Fibroblast of lung (primary cell): ENCODE measurements around the gene HDAC4. TPM values are rescaled to one million over a fixed set of nuclear protein-coding genes. Genes with fewer than 3 reads are reported as not detected.

ENCODE experiments used
- DNase-seq, 2 donors: peaks; one replicate each; pipeline versions ENCODE4 v3.0.0 to v3.0.0-alpha.2; 2010; ENCODE audit warnings: low read depth in 2 of 2
- H2AFZ ChIP-seq: 2 replicates; pipeline ENCODE4 v1.5.1; 2012; ENCODE audit warnings: low read length, control low read depth, inconsistent platforms
- H3K27ac ChIP-seq: 2 replicates; pipeline ENCODE4 v1.5.1; 2011; ENCODE audit warnings: low read length, control low read depth; ENCODE audit not compliant: insufficient read depth
- H3K27me3 ChIP-seq: 2 replicates; pipeline ENCODE4 v1.5.1; 2011; ENCODE audit warnings: mild to moderate bottlenecking, low read length; ENCODE audit not compliant: control insufficient read depth, insufficient read depth
- H3K36me3 ChIP-seq: 2 replicates; pipeline ENCODE4 v1.5.1; 2011; ENCODE audit warnings: low read length; ENCODE audit not compliant: control insufficient read depth, insufficient read depth
- H3K4me1 ChIP-seq: 2 replicates; pipeline ENCODE4 v1.5.1; 2011; ENCODE audit warnings: low read length; ENCODE audit not compliant: control insufficient read depth, insufficient read depth; ENCODE audit errors: extremely low read depth
- H3K4me2 ChIP-seq: 2 replicates; pipeline ENCODE4 v1.5.1; 2011; ENCODE audit warnings: low read length, control low read depth; ENCODE audit not compliant: insufficient read depth; ENCODE audit errors: extremely low read depth
- H3K4me3 ChIP-seq, 4 experiments: fragments of 200-600 bp in 1 of 4; sonication (generic) in 1 of 4; replicated peaks in 1 of 4; 2 replicates each; pipeline ENCODE4 v1.5.1; 2011 to 2016; ENCODE audit warnings: low read length in 4 of 4, low read depth in 3 of 4, mild to moderate bottlenecking in 3 of 4, control low read depth in 2 of 4, inconsistent platforms in 1 of 4, mixed read lengths in 1 of 4; ENCODE audit not compliant: insufficient read depth in 1 of 4; ENCODE audit errors: control extremely low read depth in 1 of 4
- H3K79me2 ChIP-seq: 2 replicates; pipeline ENCODE4 v1.5.1; 2012; ENCODE audit warnings: mild to moderate bottlenecking, low read length, inconsistent platforms; ENCODE audit not compliant: control insufficient read depth, insufficient read depth
- H3K9ac ChIP-seq: 2 replicates; pipeline ENCODE4 v1.5.1; 2011; ENCODE audit warnings: mild to moderate bottlenecking, low read length, control low read depth; ENCODE audit not compliant: insufficient read depth
- H3K9me3 ChIP-seq: 2 replicates; pipeline ENCODE4 v1.5.1; 2012; ENCODE audit warnings: low read depth, low read length; ENCODE audit not compliant: control insufficient read depth, insufficient read depth
- H4K20me1 ChIP-seq: 2 replicates; pipeline ENCODE4 v1.5.1; 2011; ENCODE audit warnings: low read length; ENCODE audit not compliant: control insufficient read depth, insufficient read depth; ENCODE audit errors: extremely low read depth
- CTCF ChIP-seq, 2 donors: IDR thresholded peaks in 1 of 2; conservative IDR thresholded peaks in 1 of 2; 1 replicate in 1 of 2; 2 replicates in 1 of 2; pipeline ENCODE4 v1.5.1; 2011 to 2012; ENCODE audit warnings: low read length in 2 of 2, control low read depth in 1 of 2, inconsistent platforms in 1 of 2, low read depth in 1 of 2, mild to moderate bottlenecking in 1 of 2
- EZH2 ChIP-seq: IDR thresholded peaks from 2 replicates; pipeline ENCODE4 v1.5.1; 2012; ENCODE audit warnings: low read length, control low read depth, mild to moderate bottlenecking; ENCODE audit errors: missing control alignments
- polyA plus RNA-seq, 2 donors: library from polyadenylated mRNA; depleted of rRNA in 1 of 2; stranded (reverse) in 1 of 2; unstranded in 1 of 2; fragments of >200 nt; gene quantifications; 2 replicates each; pipeline ENCODE4 v1.2.1, GENCODE V29; 2011 to 2012; ENCODE audit warnings: missing spikeins in 1 of 2
- total RNA-seq: library from RNA; depleted of rRNA; stranded (reverse); fragments of >200 nt; gene quantifications from 2 replicates; pipeline ENCODE4 v1.2.1, GENCODE V29; 2014

HDAC4 gene
- total and polyA plus RNA-seq, 2 donors (not counting 1 experiment from before 2014, with no cell fraction given), result 7.4 to 19.8 TPM

DNA sequence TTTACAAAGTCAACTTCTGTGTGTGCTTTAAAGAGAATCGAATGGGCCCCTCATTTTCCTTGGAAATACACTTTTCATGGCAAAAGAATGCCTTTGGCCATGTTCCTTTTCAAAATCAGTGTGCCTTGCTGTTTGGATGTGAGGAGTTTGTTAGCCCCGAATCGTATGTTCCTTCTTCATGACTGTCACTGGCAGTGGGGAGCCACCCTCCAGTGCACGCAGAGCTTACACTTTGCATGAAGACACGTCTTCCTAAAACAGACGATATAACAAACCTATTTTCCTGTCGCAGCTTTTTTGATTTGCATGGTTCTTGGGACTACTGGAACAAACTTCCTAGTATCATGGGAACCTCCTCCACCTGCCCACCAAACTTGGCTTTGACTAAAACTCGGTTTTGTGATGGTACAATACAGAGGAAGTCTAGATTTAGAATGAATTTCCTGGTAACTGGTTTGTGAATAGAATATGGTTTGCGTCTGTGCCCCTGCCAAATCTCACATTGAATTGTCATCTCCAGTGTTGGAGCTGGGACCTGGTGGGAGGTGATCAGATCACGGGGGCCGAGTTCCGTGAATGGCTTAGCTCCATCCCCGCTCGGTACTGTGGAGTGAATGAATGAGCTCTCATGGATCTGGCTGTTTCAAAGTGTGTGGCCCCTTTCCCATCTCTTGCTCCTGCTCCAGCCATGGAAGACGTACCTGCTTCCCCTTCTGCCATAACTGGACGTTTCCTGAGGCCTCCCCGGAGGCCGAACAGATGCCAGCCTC lies 358.1 kb downstream of the HDAC4 start:
- H3K9ac ChIP-seq, result no peak overlapping the region
- H3K4me3 ChIP-seq, result no peak overlapping the region
- DNase-seq, result no peak
- H3K79me2 ChIP-seq, result no peaks in the 10 kb centered on the region
- no peak for TF ChIP-seq CTCF (conservative IDR thresholded peaks at IDR 0.05 in 1 of 2, IDR thresholded peaks at IDR 0.05 in 1 of 2; ENCODE audit: low read depth in 1 of 2, low read length in 2 of 2)
- no peak for TF ChIP-seq EZH2
- no peaks in the 10 kb centered on the region for H4K20me1 ChIP-seq
- no peaks in the 10 kb centered on the region for H3K9me3 ChIP-seq
- no peak overlapping the region for H3K27ac ChIP-seq
- H2AFZ ChIP-seq, result no peak overlapping the region
- no peaks in the 10 kb centered on the region for H3K27me3 ChIP-seq
- H3K4me1 ChIP-seq, result no peaks in the 10 kb centered on the region
- no peak overlapping the region for H3K4me2 ChIP-seq
- no peaks in the 10 kb centered on the region for H3K36me3 ChIP-seq

DNA sequence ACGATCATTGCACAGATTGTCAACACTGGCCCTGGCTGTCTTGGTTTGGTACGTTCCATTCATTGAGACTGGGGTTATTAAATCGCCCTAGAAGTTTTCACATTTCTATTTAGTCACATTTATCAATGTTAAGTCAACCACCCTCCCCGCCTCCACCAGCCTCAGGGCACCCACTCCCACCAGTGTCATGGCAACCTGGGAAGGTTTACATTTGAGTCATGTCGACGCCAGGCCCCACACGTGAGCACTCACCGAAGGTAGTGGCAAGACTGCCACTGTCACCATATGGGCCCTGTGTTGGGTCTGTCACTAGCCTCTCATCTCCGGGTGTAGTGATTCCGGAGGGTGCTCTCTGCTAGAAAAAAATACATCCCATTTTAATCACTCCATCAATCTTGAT lies 358.8 kb downstream of the HDAC4 start:
- Histone ChIP-seq H3K4me1 (no peaks in the 10 kb centered on the region), H3K4me2 (no peak overlapping the region), H2AFZ (no peak overlapping the region), H3K27ac (no peak overlapping the region), H3K27me3 (no peaks in the 10 kb centered on the region), H3K79me2 (no peaks in the 10 kb centered on the region), H3K9ac (no peak overlapping the region), H3K9me3 (no peaks in the 10 kb centered on the region), H3K36me3 (no peaks in the 10 kb centered on the region), H4K20me1 (no peaks in the 10 kb centered on the region), H3K4me3 (no peak overlapping the region)
- no peak for DNase-seq
- no peak for TF ChIP-seq EZH2
- TF ChIP-seq CTCF (conservative IDR thresholded peaks at IDR 0.05 in 1 of 2, IDR thresholded peaks at IDR 0.05 in 1 of 2; ENCODE audit: low read depth in 1 of 2, low read length in 2 of 2), result no peak

DNA sequence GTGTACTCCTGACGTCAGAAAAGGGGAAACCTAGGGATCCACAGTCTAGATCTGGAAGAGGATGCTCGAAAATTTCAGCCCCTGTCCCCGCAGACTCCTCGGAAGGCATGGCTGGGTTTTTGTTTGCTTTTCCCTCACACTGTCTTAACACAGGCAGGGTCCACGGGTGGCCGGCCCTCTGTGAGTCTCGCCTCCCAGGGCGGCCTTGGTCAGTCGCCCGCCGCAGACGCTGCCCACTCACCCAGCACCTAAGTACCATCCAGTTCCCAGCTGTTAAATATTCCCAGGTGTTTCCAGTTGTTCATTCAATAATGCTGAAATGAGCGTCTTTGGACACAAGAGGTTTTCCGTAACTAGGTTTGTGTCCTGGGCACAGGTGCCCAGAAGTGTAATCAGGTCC lies 359.8 kb downstream of the HDAC4 start:
- TF ChIP-seq EZH2 (no peak), CTCF (conservative IDR thresholded peaks at IDR 0.05 in 1 of 2, IDR thresholded peaks at IDR 0.05 in 1 of 2; ENCODE audit: low read depth in 1 of 2, low read length in 2 of 2) (no peak)
- Histone ChIP-seq H3K9ac (no peak overlapping the region), H3K4me2 (no peak overlapping the region), H3K27me3 (no peaks in the 10 kb centered on the region), H3K36me3 (no peaks in the 10 kb centered on the region), H3K79me2 (no peaks in the 10 kb centered on the region), H2AFZ (no peak overlapping the region), H3K4me3 (no peak overlapping the region), H3K27ac (no peak overlapping the region), H3K9me3 (no peaks in the 10 kb centered on the region), H3K4me1 (no peaks in the 10 kb centered on the region), H4K20me1 (no peaks in the 10 kb centered on the region)
- no peak for DNase-seq
